Measurements from ENCODE around the gene PIM2.
A peak's percentile ranks its signal among the peaks of the same experiment; 100 is the strongest.

- no peak for TF ChIP-seq EZH2 (IDR thresholded peaks at IDR 0.05)
- TF ChIP-seq FOSL1 (IDR thresholded peaks at IDR 0.05; ENCODE audit: low read depth) = no peak
- no peak for TF ChIP-seq CTCF (IDR thresholded peaks at IDR 0.05 in 2 of 3, conservative IDR thresholded peaks at IDR 0.05 in 1 of 3; ENCODE audit: borderline replicate concordance in 1 of 3, insufficient read depth in 1 of 3, low read depth in 2 of 3, low read length in 2 of 3)
- TF ChIP-seq EZH2phosphoT487 (IDR thresholded peaks at IDR 0.05; ENCODE audit: borderline replicate concordance) = no peak
- no peak for TF ChIP-seq ZBTB33 (IDR thresholded peaks at IDR 0.05; ENCODE audit: extremely low read depth, insufficient replicate concordance, low read length)
- peak; percentile 78 for TF ChIP-seq POLR2AphosphoS5 (IDR thresholded peaks at IDR 0.05; ENCODE audit: low read depth, low read length)
Measured at GRCh38 chrX:48911412-48912182, 7.2 kb downstream of the PIM2 start, which contains the start of gene SLC35A2.
